GM20000 (cell line): ENCODE measurements around the gene KLF6.

Experiments used
- DNase-seq: peaks from one replicate; pipeline ENCODE4 v3.0.0; 2012; ENCODE audit warnings: low spot score
- TF ChIP-seq, protein P1 (sequence below): IDR thresholded peaks from 2 replicates; pipeline ENCODE4 v1.5.1; 2012; ENCODE audit warnings: mild to moderate bottlenecking, control low read depth; ENCODE audit errors: extremely low read depth, missing control alignments

Gene KLF6

GRCh38 chr10:3763852-3764625, 21.0 kb downstream of the KLF6 start:
- no peak for DNase-seq
- TF ChIP-seq, protein P1, sequence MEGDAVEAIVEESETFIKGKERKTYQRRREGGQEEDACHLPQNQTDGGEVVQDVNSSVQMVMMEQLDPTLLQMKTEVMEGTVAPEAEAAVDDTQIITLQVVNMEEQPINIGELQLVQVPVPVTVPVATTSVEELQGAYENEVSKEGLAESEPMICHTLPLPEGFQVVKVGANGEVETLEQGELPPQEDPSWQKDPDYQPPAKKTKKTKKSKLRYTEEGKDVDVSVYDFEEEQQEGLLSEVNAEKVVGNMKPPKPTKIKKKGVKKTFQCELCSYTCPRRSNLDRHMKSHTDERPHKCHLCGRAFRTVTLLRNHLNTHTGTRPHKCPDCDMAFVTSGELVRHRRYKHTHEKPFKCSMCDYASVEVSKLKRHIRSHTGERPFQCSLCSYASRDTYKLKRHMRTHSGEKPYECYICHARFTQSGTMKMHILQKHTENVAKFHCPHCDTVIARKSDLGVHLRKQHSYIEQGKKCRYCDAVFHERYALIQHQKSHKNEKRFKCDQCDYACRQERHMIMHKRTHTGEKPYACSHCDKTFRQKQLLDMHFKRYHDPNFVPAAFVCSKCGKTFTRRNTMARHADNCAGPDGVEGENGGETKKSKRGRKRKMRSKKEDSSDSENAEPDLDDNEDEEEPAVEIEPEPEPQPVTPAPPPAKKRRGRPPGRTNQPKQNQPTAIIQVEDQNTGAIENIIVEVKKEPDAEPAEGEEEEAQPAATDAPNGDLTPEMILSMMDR, result no peak

DNA sequence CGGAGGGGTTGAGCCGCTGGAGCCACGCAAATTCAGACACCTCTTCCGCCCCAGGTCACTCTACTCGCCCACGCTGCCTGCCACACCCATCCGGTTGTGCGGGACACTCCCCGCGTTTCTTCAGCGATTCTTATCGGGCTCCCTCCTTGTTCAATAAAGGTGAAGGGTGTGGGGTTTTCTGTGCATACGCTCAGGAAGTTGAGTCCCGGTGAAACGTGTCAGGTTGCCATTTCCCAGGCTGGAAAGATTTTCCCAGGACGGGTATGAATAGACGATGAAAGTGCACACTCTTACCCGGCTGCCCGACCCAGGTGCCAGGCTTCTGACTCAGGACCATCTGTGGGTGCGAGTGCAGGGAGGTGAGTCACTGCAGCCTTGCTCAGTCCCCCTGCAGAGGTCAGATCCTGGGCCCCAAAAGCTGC, 22.0 kb downstream of the KLF6 start:
- TF ChIP-seq, protein P1, result no peak
- DNase-seq, result no peak

DNA sequence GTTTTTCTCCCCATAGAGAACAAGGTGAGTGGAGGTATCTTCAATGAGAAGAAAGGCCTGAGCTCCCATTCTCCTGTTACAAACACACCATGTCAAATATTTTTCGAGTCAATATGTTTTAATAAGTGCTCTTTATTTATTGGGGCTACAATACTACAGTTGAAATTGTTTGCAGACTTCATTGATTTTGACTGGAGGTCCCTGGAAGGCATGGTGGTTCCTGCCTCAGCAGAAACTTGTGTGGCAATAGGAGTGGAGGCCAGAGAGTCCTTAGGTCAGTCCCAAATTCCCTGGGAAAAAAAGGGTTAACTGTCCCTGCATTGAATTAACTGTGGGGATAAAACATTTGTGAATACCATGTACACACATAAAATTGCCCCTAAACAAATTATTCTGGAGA, 22.7 kb downstream of the KLF6 start:
- no peak for DNase-seq
- TF ChIP-seq, protein P1, result no peak

GRCh38 chr10:3761904-3762303, 23.1 kb downstream of the KLF6 start:
- TF ChIP-seq, protein P1, result no peak
- DNase-seq, result no peak

- TF ChIP-seq, protein P1, result no peak
- no peak for DNase-seq
Observed at GRCh38 chr10:3761021-3761686, 23.9 kb downstream of the KLF6 start.

GRCh38 chr10:3760083-3760482, 24.9 kb downstream of the KLF6 start:
- DNase-seq, result no peak
- TF ChIP-seq, protein P1, result no peak

DNA sequence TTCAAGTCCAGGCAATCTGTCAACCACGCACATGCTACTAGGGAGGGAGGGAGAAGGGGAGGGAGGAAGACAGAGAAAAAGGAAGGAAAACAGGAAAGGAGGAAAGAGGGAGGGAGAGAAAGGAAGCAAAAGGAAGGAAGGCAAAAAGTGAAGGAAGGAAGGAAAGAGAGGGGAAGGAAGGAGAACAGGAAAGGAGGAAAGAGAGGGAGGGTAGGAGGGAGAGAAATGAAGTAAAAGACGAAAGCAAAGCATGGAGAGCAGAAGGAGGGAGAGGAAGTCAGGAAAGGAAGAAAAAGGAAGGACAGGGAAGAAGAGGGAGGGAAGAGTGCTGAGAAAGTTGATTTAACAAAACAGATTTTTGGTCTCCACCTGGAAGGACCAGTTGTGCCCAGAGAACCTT, 25.6 kb downstream of the KLF6 start:
- TF ChIP-seq, protein P1, result no peak
- no peak for DNase-seq
